AG20443 (cell line): Measurements from ENCODE around the gene FNDC11.
A peak's percentile ranks its signal among the peaks of the same experiment; 100 is the strongest.
"Not testable (repeated sequence)": the region's sequence is repeated elsewhere in the genome, so short reads cannot be mapped to it uniquely, and the experiment has no call there.

Source experiments
- DNase-seq: peaks from one replicate; pipeline ENCODE4 v3.0.0; 2012; ENCODE audit warnings: low spot score, mixed read lengths

Gene FNDC11

DNA sequence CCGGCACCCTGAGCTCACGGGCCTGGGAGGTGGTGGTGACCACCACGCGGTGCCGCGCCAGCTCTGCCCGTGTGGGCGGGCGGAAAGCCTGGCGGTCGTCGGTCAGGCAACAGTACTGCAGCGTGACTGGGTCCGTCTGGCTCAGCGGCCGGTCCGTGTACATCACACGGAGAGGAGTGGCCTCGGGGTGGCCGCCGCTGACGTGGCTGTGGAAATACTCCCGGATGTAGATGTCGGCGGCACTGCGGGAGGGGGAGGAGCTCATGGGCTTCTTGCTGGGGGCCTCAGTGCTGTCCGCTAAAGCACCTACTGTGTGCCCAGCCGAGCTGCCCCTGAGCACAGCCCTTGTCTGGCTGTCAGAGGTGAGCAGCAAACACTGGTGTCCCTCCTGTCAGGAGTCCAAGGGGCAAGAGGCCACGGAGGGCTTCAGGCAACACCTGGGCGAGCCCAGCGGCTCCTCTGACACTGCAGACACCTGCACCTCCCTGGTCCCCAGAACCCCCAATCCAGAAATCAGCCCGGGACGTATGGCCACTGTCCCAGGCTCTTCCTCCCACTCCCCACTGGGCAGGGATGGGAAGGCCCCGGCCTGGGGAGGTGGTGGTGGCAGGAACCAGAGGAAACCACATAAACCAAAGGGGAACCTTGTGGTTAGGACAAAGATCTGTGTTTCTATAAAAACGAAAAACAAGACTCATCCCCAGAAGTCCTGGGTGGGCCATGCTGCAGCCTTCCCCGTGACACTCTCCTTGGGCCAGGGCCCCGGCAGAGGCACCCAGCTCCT lies 13.6 kb downstream of the FNDC11 start:
- no peak for DNase-seq

DNA sequence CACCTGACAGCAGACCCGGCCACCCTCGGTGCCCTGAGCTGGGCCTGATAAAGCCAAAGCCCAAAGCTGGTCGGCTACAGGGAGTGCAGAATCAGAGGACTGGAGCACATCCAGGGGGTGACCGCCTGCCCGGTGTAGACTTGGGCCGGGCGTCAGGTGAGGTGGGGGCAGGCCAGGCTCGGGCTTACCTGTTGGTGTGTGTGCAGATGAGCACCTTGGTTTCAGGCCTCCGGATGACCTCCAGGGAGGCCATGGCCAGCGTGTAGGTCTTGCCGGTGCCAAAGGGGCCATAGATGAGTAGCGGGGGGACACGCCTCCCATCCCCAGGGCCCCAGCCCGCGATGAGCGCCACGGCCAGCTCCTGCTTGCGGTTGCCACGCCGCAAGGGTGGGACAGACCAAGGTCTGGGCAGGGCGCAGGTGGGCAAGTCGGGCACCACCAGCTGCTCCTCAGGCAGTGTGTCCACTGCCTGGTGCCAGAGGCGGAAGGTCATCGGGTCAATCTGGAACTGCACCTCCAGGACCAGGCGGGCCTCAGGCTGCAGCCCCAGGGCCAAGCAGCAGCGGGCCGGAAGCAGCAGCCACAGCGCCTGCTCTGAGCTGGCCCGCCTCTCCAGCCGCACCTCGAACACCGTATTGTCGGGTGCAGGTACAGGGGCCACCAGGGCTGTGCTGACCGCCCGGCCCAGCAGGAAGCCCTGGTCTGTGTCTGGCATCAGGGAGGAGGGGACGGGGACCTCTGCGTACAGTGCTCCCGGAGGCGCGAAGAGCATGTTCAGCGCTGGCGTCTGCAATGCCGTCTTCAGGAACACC lies 14.4 kb downstream of the FNDC11 start:
- DNase-seq: no peak

DNA sequence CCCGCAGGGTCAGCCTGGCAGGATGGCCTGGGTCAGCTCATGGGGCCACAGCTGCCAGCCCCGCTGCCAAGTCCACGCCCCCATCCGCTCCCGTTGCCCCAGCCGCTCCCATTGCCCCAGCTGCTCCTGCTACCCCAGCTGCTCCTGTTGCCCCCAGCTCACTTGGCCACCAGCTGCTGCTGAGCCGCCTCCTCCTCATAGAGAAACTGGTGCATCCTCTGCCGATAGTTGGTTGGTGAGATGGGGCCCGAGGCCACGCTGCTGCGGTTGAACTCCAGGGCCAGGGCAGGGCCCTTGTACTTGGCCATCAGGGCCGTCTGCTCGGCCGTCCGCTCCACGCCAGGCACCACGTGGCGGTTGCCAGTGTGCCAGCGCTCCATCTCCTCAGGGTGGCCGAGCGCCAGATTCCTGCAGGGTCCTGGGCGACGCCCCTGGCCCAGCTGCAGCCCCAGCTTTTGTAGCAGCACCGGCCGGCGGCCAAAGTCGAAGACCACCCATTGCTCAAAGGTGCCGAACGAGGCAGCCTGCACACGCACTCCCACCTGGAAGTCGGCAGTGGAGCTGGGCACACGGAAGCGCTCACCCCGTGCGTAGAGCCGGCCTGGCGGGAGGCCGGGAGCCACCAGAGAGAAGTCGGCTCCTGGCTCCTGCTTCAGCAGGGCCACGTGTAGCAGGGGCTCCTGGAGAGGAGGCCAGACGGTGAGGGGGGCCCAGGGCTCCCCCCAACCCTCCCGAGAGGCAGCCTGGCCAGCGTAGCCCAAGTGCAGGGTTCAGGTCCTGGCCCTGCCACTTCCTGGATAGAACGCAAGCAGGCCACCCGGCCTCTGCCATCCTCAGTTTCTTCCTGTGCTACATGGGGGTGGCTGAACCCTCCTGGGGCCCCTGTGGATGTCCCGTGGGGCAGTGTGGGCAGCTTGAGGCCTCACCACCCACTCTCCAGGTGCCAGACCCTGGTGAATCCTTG lies 15.3 kb downstream of the FNDC11 start:
- no peak for DNase-seq

DNA sequence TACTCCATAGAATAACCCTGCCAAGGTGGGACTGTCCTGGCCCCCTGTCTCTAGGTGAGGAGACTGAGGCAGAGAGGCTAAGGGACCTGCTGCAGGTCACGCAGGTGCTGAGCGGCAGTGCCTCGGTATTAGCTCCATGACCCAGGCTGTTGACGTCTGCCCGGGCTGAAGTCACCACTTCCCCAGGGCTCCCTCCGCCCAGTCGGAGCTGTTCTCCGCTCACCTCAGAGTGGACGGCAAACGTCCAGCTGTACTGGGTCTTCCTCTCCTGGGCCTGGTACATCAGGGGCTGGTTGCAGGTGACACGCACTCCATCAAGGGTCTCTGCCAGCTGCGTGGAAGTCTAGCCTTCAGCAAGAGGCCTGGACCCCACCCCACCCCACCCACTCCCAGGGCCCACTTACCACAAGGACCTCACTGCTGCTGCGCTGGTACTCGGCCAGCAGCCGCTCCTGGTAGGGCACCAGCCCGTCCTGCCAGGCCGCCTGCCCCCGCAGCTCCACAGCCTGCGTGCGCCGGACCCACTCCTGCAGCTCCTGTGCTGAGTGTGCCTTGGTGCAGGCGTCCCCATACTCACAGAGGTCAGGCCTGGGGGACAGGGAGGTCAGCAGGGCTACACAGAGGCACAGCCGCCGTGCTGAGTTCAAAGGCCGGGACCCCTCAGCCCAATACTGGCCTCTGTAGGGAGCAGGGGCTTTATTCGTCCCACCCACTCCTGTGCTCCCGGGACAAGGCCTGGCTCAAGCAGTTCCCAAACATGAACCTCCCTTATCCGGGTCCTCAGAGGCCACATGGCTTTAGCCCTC lies 16.5 kb downstream of the FNDC11 start:
- DNase-seq: no peak

DNA sequence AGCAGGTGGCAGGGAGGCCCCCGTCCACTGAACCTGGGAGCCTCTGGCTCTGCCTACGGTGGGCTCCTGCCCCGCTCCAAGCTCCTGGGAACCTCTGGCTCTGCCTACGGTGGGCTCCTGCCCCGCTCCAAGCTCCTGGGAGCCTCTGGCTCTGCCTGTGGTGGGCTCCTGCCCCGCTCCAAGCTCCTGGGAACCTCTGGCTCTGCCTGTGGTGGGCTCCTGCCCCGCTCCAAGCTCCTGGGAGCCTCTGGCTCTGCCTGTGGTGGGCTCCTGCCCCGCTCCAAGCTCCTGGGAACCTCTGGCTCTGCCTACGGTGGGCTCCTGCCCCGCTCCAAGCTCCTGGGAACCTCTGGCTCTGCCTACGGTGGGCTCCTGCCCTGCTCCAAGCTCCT lies 17.1 kb downstream of the FNDC11 start:
- DNase-seq: not testable (repeated sequence)

DNA sequence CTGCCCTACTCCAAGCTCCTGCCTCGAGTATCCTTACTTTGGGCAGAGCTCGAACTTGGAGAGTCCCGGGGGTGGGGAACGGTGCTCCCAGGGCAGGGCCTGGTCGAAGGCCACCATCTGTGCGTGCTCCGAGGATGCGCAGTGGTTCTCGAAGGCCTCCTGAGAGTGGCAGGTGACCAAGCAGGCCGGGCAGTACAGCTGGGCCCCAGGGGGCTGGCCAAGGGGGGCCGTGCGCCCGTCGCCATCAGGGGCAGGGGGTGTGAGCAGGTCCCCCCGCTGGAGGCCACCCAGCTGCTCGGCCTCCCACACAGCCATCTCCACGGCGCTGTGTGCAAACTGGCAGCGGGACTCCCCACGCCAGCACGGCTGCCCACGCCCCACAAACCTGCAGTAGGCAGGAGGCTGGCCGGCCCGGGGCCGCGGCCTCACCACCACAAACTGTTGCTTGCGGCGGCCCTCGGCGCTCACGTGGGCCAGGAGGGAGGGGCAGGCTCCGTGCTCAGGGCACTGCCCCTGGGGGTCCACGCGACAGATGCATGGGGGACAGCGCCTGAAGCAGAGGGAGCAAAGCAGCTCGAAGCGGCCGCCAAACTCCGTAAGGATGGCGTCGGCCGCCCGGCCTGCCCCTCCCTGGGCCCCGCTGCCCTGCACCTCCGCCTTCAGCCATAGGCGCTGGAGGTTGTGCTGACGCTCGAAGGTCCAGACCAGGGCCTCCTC lies 18.3 kb downstream of the FNDC11 start:
- no peak for DNase-seq

DNA sequence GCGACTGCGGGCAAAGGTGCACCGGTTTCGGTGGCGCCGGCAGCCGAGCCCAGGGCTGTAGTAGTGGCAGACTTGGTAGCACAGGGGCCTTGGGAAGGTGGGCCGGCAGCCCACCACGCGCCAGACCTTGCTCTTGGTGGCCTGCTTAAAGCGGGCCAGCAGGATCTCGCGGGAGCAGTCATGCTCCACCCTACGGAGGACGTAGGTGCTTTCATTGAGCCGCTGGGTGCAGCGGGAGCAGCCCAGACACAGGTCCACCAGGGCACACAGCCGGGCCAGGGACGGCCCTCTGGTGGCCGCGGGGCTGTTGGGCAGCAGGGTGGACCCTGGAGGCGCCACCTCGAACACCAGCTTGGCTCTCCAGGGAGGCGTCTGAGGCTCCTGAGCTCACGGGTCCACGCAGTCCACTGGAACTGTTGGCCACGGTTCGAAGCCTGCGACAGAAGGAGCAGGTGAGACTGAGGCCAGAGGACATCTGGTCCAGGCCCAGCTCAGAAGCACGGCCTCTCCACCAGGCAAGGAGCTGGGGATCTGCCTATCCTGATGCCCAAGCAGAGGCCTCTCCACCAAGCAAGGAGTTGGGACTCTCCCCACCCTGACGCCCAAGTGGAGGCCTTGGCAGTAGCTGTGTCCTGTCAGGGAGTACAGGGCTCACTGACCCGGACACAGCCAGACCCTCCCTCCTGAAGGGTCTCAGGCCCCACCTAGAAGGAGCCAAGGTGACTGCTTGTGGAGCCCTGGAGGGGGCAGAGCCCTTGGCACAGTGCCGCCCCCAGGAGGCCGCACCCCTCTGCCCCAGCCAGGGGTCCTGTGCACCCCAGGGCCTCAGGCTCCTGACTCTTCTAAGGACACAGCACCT lies 19.1 kb downstream of the FNDC11 start:
- no peak for DNase-seq

DNA sequence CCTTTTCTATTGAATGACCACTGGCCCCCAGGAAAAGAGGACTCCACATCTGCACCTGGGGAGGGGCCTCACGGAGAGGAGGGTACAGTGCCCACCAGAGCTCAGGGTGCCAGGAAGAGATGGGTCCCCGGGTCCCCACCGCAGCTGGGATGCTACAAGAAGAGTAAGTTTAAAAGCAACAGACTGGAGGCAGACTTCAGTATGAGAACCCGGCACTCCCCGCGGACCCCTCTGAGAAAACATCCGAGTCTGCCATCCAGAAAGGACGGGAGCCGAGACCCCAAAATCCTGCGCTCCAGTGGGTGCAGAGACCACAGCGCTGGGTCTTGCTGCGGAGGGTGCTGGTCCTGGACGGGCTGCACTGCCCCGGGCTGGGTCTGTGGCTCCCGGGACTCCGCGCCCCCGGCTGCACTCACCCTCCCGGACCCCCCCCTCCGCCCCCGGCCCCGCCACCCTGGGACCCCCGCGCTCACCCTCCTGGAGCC lies 19.7 kb downstream of the FNDC11 start:
- DNase-seq: no peak

DNA sequence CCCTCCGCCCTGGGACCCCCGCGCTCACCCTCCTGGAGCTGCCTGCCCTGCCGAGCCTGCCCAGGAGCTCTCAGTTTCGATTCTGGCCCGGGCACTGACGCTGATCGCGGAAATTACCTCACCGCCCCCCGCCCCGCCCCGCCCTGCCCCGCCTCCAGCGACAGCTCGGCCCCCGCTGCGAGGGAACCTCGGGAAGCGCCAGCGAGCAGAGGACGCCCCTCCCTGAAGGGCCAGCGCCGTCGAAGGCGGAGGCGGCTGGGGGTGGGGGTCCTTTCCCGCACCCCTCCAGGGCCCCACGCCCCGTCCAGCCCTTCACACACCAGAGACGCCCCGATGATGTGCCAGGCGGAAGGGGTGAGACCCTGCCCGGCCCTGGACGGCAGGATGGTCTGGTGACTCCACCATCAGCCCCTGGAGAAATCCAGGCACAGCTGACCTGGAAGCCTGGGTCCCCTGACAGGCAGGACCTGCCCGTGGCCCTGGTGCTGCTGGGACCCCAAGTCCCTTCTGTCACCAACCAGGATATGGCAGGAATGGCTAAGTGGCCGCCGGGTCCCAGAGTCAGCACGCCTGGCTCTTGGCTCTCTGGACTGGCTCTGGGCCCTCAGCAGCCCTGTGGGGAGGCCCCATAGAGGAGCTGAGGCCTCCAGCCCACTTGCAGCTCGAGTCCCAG lies 20.3 kb downstream of the FNDC11 start, which contains the start of gene HELZ2:
TSS of gene HELZ2 (minus strand) at position 84 of the 673 bp plus-strand sequence. CDS start 1,854 bp downstream, outside the sequence.
- DNase-seq: peak; percentile 94

DNA sequence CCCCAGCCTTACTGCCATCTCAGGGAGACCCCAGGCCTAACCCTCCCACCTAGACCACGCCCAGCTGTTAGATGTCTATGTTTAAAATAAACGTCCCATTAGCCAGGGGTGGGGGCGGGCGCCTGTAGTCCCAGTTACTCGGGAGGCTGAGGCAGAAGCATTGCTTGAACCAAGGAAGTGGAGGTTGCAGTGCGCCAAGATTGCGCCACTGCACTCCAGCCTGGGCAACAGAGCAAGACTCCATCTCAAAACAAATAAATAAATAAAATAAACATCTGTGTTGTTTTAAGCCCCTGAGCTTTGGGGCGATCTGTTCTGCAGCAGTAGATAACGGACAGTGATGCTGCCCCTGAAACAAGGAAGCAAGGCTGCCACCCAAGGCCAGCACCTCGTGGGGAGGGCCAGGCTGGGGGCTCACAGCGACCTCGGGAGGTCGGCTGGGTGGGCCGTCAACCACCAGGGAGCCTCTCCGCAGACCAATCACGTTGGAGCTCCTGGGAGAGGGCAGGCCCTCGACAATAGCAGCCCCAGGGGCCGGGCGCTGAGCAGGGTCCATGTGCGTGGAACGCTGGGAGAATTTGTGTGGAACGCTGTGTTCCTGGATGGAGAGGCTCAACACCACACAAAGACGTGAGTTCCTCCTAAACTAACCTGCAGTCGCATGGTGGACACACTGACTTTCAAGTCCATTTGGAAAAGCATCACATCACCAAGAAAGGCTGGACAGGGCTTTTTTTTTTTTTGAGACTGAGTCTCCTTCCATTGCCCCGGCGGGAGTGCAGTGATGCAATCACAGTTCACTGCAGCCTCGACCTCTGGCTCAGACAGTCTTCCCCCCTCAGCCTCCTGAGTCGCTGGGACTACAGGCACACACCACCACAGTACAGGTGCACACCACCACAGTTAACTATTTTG lies 21.1 kb downstream of the FNDC11 start:
- DNase-seq: peak; percentile 32

DNA sequence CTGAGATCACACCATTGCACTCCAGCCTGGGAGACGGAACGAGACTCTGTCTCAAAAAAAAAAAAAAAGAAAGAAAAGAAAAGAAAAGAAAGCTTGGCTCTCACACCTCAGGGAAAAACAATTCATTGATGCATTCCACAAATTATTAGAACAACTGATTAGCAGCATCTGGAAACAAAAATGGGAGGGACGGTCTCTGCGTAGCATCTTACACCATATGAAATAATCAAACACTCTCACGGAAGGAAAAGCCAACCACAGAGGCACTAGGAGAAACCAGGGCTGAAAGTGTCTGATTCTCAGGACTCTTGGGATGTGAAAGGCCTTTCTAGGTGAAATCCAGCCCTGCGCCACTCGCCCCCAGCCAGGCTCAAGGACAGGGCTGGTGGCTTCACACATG lies 22.4 kb downstream of the FNDC11 start:
- peak; percentile 42 for DNase-seq

DNA sequence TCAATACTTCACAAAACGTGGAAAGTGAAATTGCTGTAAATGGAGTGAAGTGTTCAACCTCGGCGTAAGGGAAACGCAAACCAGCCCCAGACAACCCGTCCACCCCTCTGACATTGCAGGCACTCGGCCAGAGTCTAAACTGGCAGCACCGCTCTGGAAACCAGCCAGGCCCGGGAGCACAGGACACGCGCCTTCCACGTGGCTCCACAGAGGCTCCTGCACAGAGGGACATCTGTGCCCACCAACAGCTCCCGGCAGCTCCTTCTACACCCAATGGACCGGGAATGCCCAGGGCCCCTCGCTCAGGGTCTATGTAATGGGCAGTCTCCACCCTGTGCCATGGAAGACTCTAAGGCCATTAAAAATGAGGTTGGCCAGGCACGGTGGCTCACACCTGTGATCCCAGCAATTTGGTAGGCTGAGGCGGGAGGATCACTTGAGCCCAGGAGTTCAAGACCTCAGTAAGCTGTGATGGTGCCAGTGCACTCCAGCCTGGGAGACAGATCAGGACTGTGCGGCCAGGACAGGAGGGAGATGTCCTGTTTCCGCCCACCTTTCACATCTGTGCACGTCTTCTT lies 23.4 kb downstream of the FNDC11 start:
- DNase-seq: no peak

DNA sequence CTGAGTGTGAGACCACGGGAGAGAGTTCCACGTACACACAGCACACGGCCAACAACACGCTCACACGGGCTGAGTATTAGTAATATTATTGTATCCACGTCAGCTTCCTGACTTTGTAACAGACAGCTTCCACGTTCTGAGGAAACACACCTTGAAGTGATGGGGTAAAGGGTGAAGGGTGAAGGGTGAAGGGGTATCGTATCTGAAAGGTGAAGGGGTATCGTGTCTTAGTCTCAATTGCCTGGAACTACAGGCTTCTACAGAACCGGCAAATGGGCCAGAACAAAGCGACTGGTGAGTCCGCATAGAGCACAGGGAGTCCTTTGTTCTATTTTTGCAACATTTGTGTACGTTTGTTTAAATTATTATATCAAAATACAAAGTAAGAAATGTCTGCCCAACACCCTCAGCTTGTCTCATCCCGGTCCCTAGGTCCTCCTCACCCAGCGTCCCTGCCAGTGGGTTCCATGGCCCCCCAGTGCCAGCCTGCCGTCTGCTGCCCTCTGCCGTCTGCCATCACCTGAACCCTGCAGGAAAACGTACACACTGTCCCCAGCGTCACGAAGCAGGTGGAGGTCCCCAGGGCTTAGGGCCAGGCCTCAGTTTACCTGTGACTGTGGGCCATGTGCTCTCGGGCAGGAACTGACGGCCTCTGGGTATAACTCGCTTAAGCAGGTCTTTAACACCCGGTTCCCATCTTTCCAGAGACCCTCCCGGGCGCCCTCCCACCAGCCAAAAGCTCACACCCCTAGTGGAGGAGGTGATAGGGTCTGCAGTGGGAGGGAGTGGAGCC lies 24.5 kb downstream of the FNDC11 start:
- DNase-seq: no peak

DNA sequence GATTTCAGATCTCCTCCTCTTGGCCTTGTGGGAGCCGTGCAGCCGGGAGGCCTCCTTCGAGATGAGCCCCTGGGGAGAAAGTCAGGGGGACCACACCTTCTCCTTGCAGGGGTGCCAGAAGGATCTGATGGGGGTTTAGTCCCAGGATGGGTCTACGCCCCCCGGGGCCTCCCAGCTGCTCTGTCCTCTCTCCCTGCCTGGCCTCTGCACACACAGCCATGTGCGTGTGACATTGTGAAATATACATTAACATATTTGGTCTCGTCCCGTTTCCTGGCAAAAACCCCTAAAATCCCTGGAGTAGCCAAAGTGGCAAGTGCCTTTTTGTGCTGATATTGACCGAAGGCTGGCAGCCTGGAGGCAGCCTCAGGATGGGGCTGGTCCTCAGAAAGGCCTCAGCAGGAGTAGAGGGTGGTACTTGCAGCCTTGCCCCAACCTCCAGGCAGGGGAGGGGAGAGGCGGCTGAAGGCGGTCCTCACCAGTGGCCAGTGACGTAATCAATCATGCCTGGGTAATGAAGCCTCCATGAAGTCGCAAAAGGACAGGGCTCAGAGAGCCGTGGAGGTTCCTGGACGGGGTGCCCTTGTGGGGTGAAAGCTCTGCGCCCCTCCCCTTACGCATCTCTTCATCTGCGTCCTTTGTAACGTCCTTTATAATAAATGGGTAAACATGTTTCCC lies 25.2 kb downstream of the FNDC11 start:
- DNase-seq: no peak

DNA sequence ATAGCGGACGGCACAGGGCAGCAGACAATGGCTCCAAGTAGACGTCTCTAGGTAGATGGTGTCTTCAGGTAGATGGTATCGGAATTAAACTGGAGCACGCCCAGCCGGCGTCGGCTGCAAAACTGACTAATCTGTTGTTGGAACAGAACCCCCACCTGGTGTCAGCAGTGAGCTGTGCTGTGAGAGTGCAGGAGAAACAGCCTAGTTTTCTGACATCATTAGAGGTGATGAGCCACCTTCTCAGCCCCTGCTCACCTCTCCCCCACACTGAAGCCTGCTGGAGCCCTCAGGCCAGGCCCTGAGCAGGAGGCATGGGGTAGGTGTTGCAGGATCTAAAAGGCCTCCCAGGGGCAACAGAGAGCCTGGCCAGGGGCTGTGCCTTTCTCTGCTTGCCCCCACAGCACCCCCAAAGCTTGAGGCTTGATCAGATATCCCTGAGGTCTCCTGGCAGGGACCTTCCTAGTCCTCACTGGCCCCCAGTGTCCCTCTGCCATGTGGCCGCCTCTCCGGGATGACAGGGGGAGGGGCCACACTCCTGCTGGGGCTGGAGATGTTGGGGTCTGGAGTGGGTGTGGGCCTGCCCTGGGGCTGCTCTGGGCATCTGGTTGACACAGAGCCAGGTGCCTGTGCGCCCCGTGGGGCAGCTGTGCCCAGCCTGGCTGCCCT lies 27.0 kb downstream of the FNDC11 start:
- DNase-seq: peak; percentile 32
